ENCODE results near the gene PELO. TPM values are rescaled to one million over a fixed set of nuclear protein-coding genes. Genes with fewer than 3 reads are reported as not detected.

The PELO gene
- total RNA-seq, 4 donors from 2014 or later = 16.5 to 35.8 (median 24.6) TPM

DNA sequence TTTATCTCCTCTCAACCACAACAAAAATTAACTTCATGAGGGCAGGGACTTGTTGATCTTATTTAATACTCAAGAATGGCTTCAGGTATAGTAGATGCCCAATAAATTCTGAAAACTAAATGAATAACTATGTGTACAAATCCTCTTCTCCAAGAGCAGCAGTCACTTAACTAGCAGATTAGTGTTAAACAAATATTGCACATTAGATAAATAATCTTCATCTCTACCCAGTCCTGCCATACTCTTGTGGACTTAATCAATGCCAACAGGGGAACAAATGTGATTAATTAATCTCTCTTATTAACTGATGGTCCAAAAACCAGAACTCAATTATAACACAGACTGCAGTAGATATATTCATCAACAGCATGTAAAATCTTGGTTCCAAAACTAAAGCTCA lies 15.0 kb upstream of the PELO start:
- Histone ChIP-seq H3K4me1 (no peaks in the 10 kb centered on the region), H3K27me3 (no peaks in the 10 kb centered on the region), H3K27ac (no peak overlapping the region), H3K9me3 (no peaks in the 10 kb centered on the region), H3K36me3 (no peaks in the 10 kb centered on the region), H3K4me3 (no peak overlapping the region)
- TF ChIP-seq POLR2A (IDR thresholded peaks at IDR 0.05) = no peak
- TF ChIP-seq CTCF (IDR thresholded peaks at IDR 0.05) = no peak
- intact Hi-C loops (cut with DNase I; ENCODE audit: low total_unique reads) = no loop called here
- no peak for DNase-seq

DNA sequence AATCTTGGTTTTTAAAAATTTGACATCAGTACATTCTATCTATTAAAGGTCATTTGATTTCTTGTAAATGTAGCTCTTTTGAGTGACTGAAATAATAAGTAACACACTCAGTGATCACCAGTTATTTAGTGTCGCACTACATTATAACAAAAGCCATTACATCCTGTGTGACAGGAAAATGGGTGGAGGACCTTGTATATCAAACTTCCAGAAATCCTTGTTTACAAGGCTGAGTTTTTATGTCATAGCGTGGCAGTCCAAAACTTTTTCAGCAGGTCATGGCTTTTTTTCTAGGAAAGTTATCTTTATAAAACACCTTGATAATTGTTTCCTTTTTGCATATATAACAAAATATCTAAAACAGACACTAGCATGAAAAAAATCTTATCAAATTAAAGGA lies 14.4 kb upstream of the PELO start:
- no peaks in the 10 kb centered on the region for H3K36me3 ChIP-seq
- H3K27ac ChIP-seq = no peak overlapping the region
- TF ChIP-seq CTCF (IDR thresholded peaks at IDR 0.05) (no peak), POLR2A (IDR thresholded peaks at IDR 0.05) (no peak)
- no peaks in the 10 kb centered on the region for H3K9me3 ChIP-seq
- no peaks in the 10 kb centered on the region for H3K27me3 ChIP-seq
- intact Hi-C loops (cut with DNase I; ENCODE audit: low total_unique reads) = no loop called here
- no peak for DNase-seq
- H3K4me1 ChIP-seq = no peaks in the 10 kb centered on the region
- no peak overlapping the region for H3K4me3 ChIP-seq

- no peak for DNase-seq
- Histone ChIP-seq H3K36me3 (no peaks in the 10 kb centered on the region), H3K9me3 (no peaks in the 10 kb centered on the region), H3K27me3 (no peaks in the 10 kb centered on the region), H3K4me1 (no peaks in the 10 kb centered on the region), H3K4me3 (no peak overlapping the region), H3K27ac (no peak overlapping the region)
- no peak for TF ChIP-seq CTCF (IDR thresholded peaks at IDR 0.05)
- intact Hi-C loops (cut with DNase I; ENCODE audit: low total_unique reads) = no loop called here
Observed at GRCh38 chr5:52774005-52774410, 13.7 kb upstream of the PELO start.

GRCh38 chr5:52776116-52776515 lies 11.6 kb upstream of the PELO start:
- Histone ChIP-seq H3K4me1 (no peaks in the 10 kb centered on the region), H3K4me3 (no peak overlapping the region), H3K27me3 (no peaks in the 10 kb centered on the region), H3K27ac (no peak overlapping the region), H3K36me3 (no peaks in the 10 kb centered on the region), H3K9me3 (no peaks in the 10 kb centered on the region)
- no peak for DNase-seq
- intact Hi-C loops (cut with DNase I; ENCODE audit: low total_unique reads) = no loop called here
- no peak for TF ChIP-seq POLR2A (IDR thresholded peaks at IDR 0.05)
- TF ChIP-seq CTCF (IDR thresholded peaks at IDR 0.05) = no peak

GRCh38 chr5:52777186-52777585 lies 10.5 kb upstream of the PELO start:
- Histone ChIP-seq H3K9me3 (no peaks in the 10 kb centered on the region), H3K36me3 (no peaks in the 10 kb centered on the region), H3K4me1 (no peaks in the 10 kb centered on the region), H3K27ac (no peak overlapping the region), H3K27me3 (no peaks in the 10 kb centered on the region), H3K4me3 (no peak overlapping the region)
- intact Hi-C loops (cut with DNase I; ENCODE audit: low total_unique reads) = no loop called here
- DNase-seq = no peak
- no peak for TF ChIP-seq CTCF (IDR thresholded peaks at IDR 0.05)
- TF ChIP-seq POLR2A (IDR thresholded peaks at IDR 0.05) = no peak
